ENCODE data around the gene DLG1. TPM values are rescaled to one million over a fixed set of nuclear protein-coding genes. Genes with fewer than 3 reads are reported as not detected.

The DLG1 gene
- total and polyA plus RNA-seq, 4 donors = 12.7 to 51.2 (median 22.3) TPM

- 88% methylated on average over 13 of the region's 13 CpGs for WGBS
- H3K9me3 ChIP-seq (ENCODE audit: control insufficient read depth in 4 of 4, low read length in 3 of 4) = no peaks in the 10 kb centered on the region
Observed at GRCh38 chr3:197335428-197336132, 37.2 kb upstream of the DLG1 start.

GRCh38 chr3:197333901-197334639 lies 35.7 kb upstream of the DLG1 start:
- 78% methylated on average over 11 of the region's 11 CpGs for WGBS
- H3K27ac ChIP-seq (ENCODE audit: low read depth in 1 of 2, low read length in 2 of 2) = no peak overlapping the region
- no peaks in the 10 kb centered on the region for H3K4me1 ChIP-seq (ENCODE audit: control insufficient read depth in 4 of 4, insufficient read depth in 4 of 4, low read length in 3 of 4)
- no peak overlapping the region for H3K9ac ChIP-seq (ENCODE audit: low read depth in 1 of 2, low read length in 2 of 2)
- DNase-seq (ENCODE audit: low spot score) = no peak
- no peak overlapping the region for H3K4me3 ChIP-seq (ENCODE audit: low read depth in 1 of 3, low read length in 3 of 3)
- H3K27me3 ChIP-seq (ENCODE audit: control insufficient read depth in 4 of 4, insufficient read depth in 4 of 4, low read length in 3 of 4) = no peaks in the 10 kb centered on the region
- no peaks in the 10 kb centered on the region for H3K9me3 ChIP-seq (ENCODE audit: control insufficient read depth in 4 of 4, low read length in 3 of 4)
- H3K36me3 ChIP-seq (ENCODE audit: control insufficient read depth in 4 of 4, insufficient read depth in 3 of 4, low read depth in 1 of 4, low read length in 3 of 4) = no peaks in the 10 kb centered on the region
- TF ChIP-seq RXRA (IDR thresholded peaks at IDR 0.05) (no peak), HNF4G (IDR thresholded peaks at IDR 0.05) (no peak), NR2F2 (IDR thresholded peaks at IDR 0.05) (no peak), FOXA2 (IDR thresholded peaks at IDR 0.05) (no peak), TAF1 (conservative IDR thresholded peaks at IDR 0.05) (no peak), JUND (IDR thresholded peaks at IDR 0.05) (no peak), ZBTB33 (IDR thresholded peaks at IDR 0.05) (no peak), EGR1 (IDR thresholded peaks at IDR 0.05; ENCODE audit: low read depth in 2 of 2) (no peak), SP1 (IDR thresholded peaks at IDR 0.05) (no peak), RAD21 (IDR thresholded peaks at IDR 0.05) (no peak), ATF3 (IDR thresholded peaks at IDR 0.05) (no peak)

More at GRCh38 chr3:197335428-197336132, 37.2 kb upstream of the DLG1 start:
- DNase-seq (ENCODE audit: low spot score) = no peak
- H3K27me3 ChIP-seq (ENCODE audit: control insufficient read depth in 4 of 4, insufficient read depth in 4 of 4, low read length in 3 of 4) = no peaks in the 10 kb centered on the region
- no peak overlapping the region for H3K9ac ChIP-seq (ENCODE audit: low read depth in 1 of 2, low read length in 2 of 2)
- H3K4me3 ChIP-seq (ENCODE audit: low read depth in 1 of 3, low read length in 3 of 3) = no peak overlapping the region
- no peaks in the 10 kb centered on the region for H3K36me3 ChIP-seq (ENCODE audit: control insufficient read depth in 4 of 4, insufficient read depth in 3 of 4, low read depth in 1 of 4, low read length in 3 of 4)
- no peaks in the 10 kb centered on the region for H3K4me1 ChIP-seq (ENCODE audit: control insufficient read depth in 4 of 4, insufficient read depth in 4 of 4, low read length in 3 of 4)
- no peak overlapping the region for H3K27ac ChIP-seq (ENCODE audit: low read depth in 1 of 2, low read length in 2 of 2)
- TF ChIP-seq FOXA1 (IDR thresholded peaks at IDR 0.05) (no peak), SP1 (IDR thresholded peaks at IDR 0.05) (no peak), RAD21 (IDR thresholded peaks at IDR 0.05) (no peak), CTCF (IDR thresholded peaks at IDR 0.05; ENCODE audit: low read depth, low read length, missing input control) (no peak), ATF3 (IDR thresholded peaks at IDR 0.05) (no peak), TAF1 (conservative IDR thresholded peaks at IDR 0.05) (no peak), HNF4A (conservative IDR thresholded peaks at IDR 0.05) (no peak), YY1 (IDR thresholded peaks at IDR 0.05) (no peak), FOXA2 (IDR thresholded peaks at IDR 0.05) (no peak), RXRA (IDR thresholded peaks at IDR 0.05) (no peak), JUND (IDR thresholded peaks at IDR 0.05) (no peak), EGR1 (IDR thresholded peaks at IDR 0.05; ENCODE audit: low read depth in 2 of 2) (no peak), MAX (IDR thresholded peaks at IDR 0.05) (no peak), ZBTB33 (IDR thresholded peaks at IDR 0.05) (no peak), GABPA (IDR thresholded peaks at IDR 0.05 in 1 of 2, conservative IDR thresholded peaks at IDR 0.05 in 1 of 2) (no peak)

Data from liver (tissue), 9 donors.